ENCODE results near the gene CRYAA. TPM values are rescaled to one million over a fixed set of nuclear protein-coding genes. Genes with fewer than 3 reads are reported as not detected.

CRYAA gene
- total RNA-seq, 4 donors from 2014 or later: not detected

GRCh38 chr21:43204638-43205037 lies 35.8 kb downstream of the CRYAA start:
- ATAC-seq (ENCODE audit: low FRiP score): no peak
- TF ChIP-seq CTCF (IDR thresholded peaks at IDR 0.05): no peak
- no peak for DNase-seq (ENCODE audit: low spot score)

- DNase-seq (ENCODE audit: low spot score) (no peak), ATAC-seq (ENCODE audit: low FRiP score) (no peak)
- TF ChIP-seq CTCF (IDR thresholded peaks at IDR 0.05): no peak
These were observed 37.6 kb downstream of the CRYAA start for GRCh38 chr21:43206231-43207042.

GRCh38 chr21:43207043-43207315 lies 38.2 kb downstream of the CRYAA start:
- DNase-seq (ENCODE audit: low spot score) (no peak), ATAC-seq (ENCODE audit: low FRiP score) (no peak)
- TF ChIP-seq CTCF (IDR thresholded peaks at IDR 0.05): no peak

GRCh38 chr21:43207868-43208267 lies 39.1 kb downstream of the CRYAA start:
- no peak for DNase-seq (ENCODE audit: low spot score)
- TF ChIP-seq CTCF (IDR thresholded peaks at IDR 0.05): no peak
- no peak for ATAC-seq (ENCODE audit: low FRiP score)

GRCh38 chr21:43208561-43209332 lies 39.9 kb downstream of the CRYAA start:
- no peak for ATAC-seq (ENCODE audit: low FRiP score)
- no peak for TF ChIP-seq CTCF (IDR thresholded peaks at IDR 0.05)
- no peak for DNase-seq (ENCODE audit: low spot score)

- no peak for TF ChIP-seq CTCF (IDR thresholded peaks at IDR 0.05)
- ATAC-seq (ENCODE audit: low FRiP score) (no peak), DNase-seq (ENCODE audit: low spot score) (no peak)
These were observed 41.0 kb downstream of the CRYAA start for GRCh38 chr21:43209575-43210453.

Data from omental fat pad (tissue), 4 donors.